ENCODE measurements around the gene IDH3B.

DNA sequence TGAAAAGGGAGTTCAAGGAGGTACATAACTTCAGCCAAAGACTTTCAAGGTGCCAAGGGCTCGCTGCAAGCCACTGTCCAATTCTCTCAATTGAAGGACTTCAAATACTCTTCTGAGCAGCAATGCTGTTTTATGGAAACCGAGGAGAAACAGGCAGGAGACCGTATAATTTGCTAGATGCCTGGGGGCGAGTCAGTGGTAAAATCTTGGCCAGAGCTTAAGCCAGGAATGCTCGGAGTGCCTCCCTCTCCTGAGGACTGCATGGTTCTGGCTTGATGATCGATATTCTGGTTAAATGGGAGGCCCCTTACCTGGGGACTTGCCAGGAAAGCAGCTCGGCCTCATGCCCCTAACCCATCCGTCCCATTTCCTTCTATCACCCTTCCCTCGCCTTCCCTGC is 47.4 kb downstream of the IDH3B start:
- TF ChIP-seq, protein P1, sequence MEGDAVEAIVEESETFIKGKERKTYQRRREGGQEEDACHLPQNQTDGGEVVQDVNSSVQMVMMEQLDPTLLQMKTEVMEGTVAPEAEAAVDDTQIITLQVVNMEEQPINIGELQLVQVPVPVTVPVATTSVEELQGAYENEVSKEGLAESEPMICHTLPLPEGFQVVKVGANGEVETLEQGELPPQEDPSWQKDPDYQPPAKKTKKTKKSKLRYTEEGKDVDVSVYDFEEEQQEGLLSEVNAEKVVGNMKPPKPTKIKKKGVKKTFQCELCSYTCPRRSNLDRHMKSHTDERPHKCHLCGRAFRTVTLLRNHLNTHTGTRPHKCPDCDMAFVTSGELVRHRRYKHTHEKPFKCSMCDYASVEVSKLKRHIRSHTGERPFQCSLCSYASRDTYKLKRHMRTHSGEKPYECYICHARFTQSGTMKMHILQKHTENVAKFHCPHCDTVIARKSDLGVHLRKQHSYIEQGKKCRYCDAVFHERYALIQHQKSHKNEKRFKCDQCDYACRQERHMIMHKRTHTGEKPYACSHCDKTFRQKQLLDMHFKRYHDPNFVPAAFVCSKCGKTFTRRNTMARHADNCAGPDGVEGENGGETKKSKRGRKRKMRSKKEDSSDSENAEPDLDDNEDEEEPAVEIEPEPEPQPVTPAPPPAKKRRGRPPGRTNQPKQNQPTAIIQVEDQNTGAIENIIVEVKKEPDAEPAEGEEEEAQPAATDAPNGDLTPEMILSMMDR (IDR thresholded peaks at IDR 0.05): no peak
- no peak for TF ChIP-seq POLR2A (IDR thresholded peaks at IDR 0.05)
